LNCAP (cell line): ENCODE measurements around the gene FBXL13.

Experiments used
- CTCF ChIP-seq: fragments of 450-650 bp; IDR thresholded peaks from 2 replicates; pipeline ENCODE4 v1.5.1; 2017; ENCODE audit warnings: mild to moderate bottlenecking

The FBXL13 gene

GRCh38 chr7:103116511-103116910 is 41.9 kb upstream of the FBXL13 start:
- no peak for TF ChIP-seq CTCF

- no peak for TF ChIP-seq CTCF
Observed at GRCh38 chr7:103115771-103116170, 41.2 kb upstream of the FBXL13 start.

- no peak for TF ChIP-seq CTCF
Observed at GRCh38 chr7:103114576-103115008, 40.0 kb upstream of the FBXL13 start.

- TF ChIP-seq CTCF: no peak
Observed at GRCh38 chr7:103113164-103113563, 38.6 kb upstream of the FBXL13 start.

- no peak for TF ChIP-seq CTCF
Observed at GRCh38 chr7:103106005-103106702, 31.6 kb upstream of the FBXL13 start.

- TF ChIP-seq CTCF: no peak
Observed at GRCh38 chr7:103101543-103101942, 26.9 kb upstream of the FBXL13 start.

- no peak for TF ChIP-seq CTCF
Observed at GRCh38 chr7:103100348-103100747, 25.8 kb upstream of the FBXL13 start.

GRCh38 chr7:103097041-103097440 is 22.4 kb upstream of the FBXL13 start:
- TF ChIP-seq CTCF: no peak
